ENCODE data around the gene KIAA1191. TPM values are rescaled to one million over a fixed set of nuclear protein-coding genes. Genes with fewer than 3 reads are reported as not detected.

The KIAA1191 gene
- total and polyA plus RNA-seq, 2 of the 8 experiments (the other 6 are each of a cell fraction or from before 2014, with no cell fraction given), result 86.4 to 88.0 TPM

GRCh38 chr5:176392526-176392925 lies 31.0 kb upstream of the KIAA1191 start (continued):
- no peak for TF ChIP-seq SAP30 (IDR thresholded peaks at IDR 0.05; ENCODE audit: insufficient read depth, insufficient replicate concordance, low read length)
- no peak for TF ChIP-seq ATF2 (IDR thresholded peaks at IDR 0.05; ENCODE audit: low read length)
- no peak for TF ChIP-seq KDM4A (IDR thresholded peaks at IDR 0.05; ENCODE audit: low read depth, low read length, severe bottlenecking)
